ENCODE results near the gene SDCCAG8.
"Not testable (repeated sequence)": the region's sequence is repeated elsewhere in the genome, so short reads cannot be mapped to it uniquely, and the experiment has no call there.

SDCCAG8 gene

GRCh38 chr1:243335292-243335691 is 79.5 kb downstream of the SDCCAG8 start:
- no peak for DNase-seq (ENCODE audit: low spot score)

- DNase-seq (ENCODE audit: low spot score) = no peak
These were observed 80.3 kb downstream of the SDCCAG8 start for GRCh38 chr1:243336163-243336562.

GRCh38 chr1:243338848-243339247 is 83.0 kb downstream of the SDCCAG8 start:
- not testable (repeated sequence) for DNase-seq (ENCODE audit: low spot score)

- no peak for DNase-seq (ENCODE audit: low spot score)
These were observed 85.2 kb downstream of the SDCCAG8 start for GRCh38 chr1:243341074-243341473.

- DNase-seq (ENCODE audit: low spot score) = peak; percentile 49
These were observed 88.4 kb downstream of the SDCCAG8 start for GRCh38 chr1:243343970-243344937.

- DNase-seq (ENCODE audit: low spot score) = peak; percentile 10
These were observed 89.4 kb downstream of the SDCCAG8 start for GRCh38 chr1:243345205-243345604.

GRCh38 chr1:243346016-243346415 is 90.2 kb downstream of the SDCCAG8 start:
- no peak for DNase-seq (ENCODE audit: low spot score)

GRCh38 chr1:243346468-243346867 is 90.6 kb downstream of the SDCCAG8 start:
- DNase-seq (ENCODE audit: low spot score) = no peak

- no peak for DNase-seq (ENCODE audit: low spot score)
These were observed 92.5 kb downstream of the SDCCAG8 start for GRCh38 chr1:243348331-243348730.

- DNase-seq (ENCODE audit: low spot score) = no peak
These were observed 93.3 kb downstream of the SDCCAG8 start for GRCh38 chr1:243349128-243349527.

GRCh38 chr1:243351337-243351736 is 95.5 kb downstream of the SDCCAG8 start:
- no peak for DNase-seq (ENCODE audit: low spot score)

GRCh38 chr1:243354511-243355153 is 98.8 kb downstream of the SDCCAG8 start:
- DNase-seq (ENCODE audit: low spot score) = no peak

- DNase-seq (ENCODE audit: low spot score) = no peak
These were observed 108.0 kb downstream of the SDCCAG8 start for GRCh38 chr1:243363832-243364231.

GRCh38 chr1:243364330-243364729 is 108.5 kb downstream of the SDCCAG8 start:
- DNase-seq (ENCODE audit: low spot score) = no peak

- DNase-seq (ENCODE audit: low spot score) = no peak
These were observed 109.0 kb downstream of the SDCCAG8 start for GRCh38 chr1:243364866-243365265.

- no peak for DNase-seq (ENCODE audit: low spot score)
These were observed 111.5 kb downstream of the SDCCAG8 start for GRCh38 chr1:243367314-243367713.

- DNase-seq (ENCODE audit: low spot score) = no peak
These were observed 118.6 kb downstream of the SDCCAG8 start for GRCh38 chr1:243374412-243374811.

- no peak for DNase-seq (ENCODE audit: low spot score)
These were observed 119.8 kb downstream of the SDCCAG8 start for GRCh38 chr1:243375596-243375995.

GRCh38 chr1:243378669-243379068 is 122.8 kb downstream of the SDCCAG8 start:
- no peak for DNase-seq (ENCODE audit: low spot score)

GRCh38 chr1:243379208-243379607 is 123.4 kb downstream of the SDCCAG8 start:
- no peak for DNase-seq (ENCODE audit: low spot score)

GRCh38 chr1:243379706-243380105 is 123.9 kb downstream of the SDCCAG8 start:
- DNase-seq (ENCODE audit: low spot score) = no peak

GRCh38 chr1:243388276-243388675 is 132.4 kb downstream of the SDCCAG8 start:
- DNase-seq (ENCODE audit: low spot score) = no peak

GRCh38 chr1:243390162-243390791 is 134.4 kb downstream of the SDCCAG8 start:
- DNase-seq (ENCODE audit: low spot score) = peak; percentile 48

Measured in activated CD4-positive, alpha-beta T cell treated with anti-CD3 and anti-CD28 coated beads, Interleukin-2, Interleukin-4, amounts not matched to agents 100 ng/mL and 50 ng/mL, durations not matched to agents 16 hours and 8 hours (primary cell).